IMR-90 (cell line): Measurements from ENCODE around the gene NRXN2. TPM values are rescaled to one million over a fixed set of nuclear protein-coding genes. Genes with fewer than 3 reads are reported as not detected.
A peak's percentile ranks its signal among the peaks of the same experiment; 100 is the strongest.

Experiments used
- ATAC-seq: fragments of 200-7000 bp; cut with Tn5 transposase; 2 replicates; pipeline ENCODE4 v1.9.1; 2020; ENCODE audit warnings: low read depth, mild to moderate bottlenecking, moderate library complexity
- BruUV-seq: library from RNA; stranded (reverse); fragments of 400-500 nt; replicated peaks from 2 replicates; lab custom pipeline; 2021; lab: Mats Ljungman, UMichigan
- CTCF ChIA-PET: fragments of 300-600 bp; formaldehyde crosslinking; extraction: SDS; loops from one replicate; lab custom pipeline; 2021; ENCODE audit warnings: antibody characterized with exemption; lab: Yijun Ruan, JAX
- POLR2A ChIA-PET: fragments of 300-600 bp; sonication (Branson Sonifier 250); formaldehyde crosslinking; loops from one replicate; lab custom pipeline; 2022; ENCODE audit warnings: antibody characterized with exemption; ENCODE audit not compliant: unreplicated experiment; lab: Charles Lee
- DNase-seq: peaks from one replicate; pipeline ENCODE4 v3.0.0; 2013
- H2AFZ ChIP-seq: replicated peaks from 2 replicates; pipeline ENCODE3; 2013; ENCODE audit warnings: low read length, mild to moderate bottlenecking; ENCODE audit not compliant: poor library complexity
- H2AK5ac ChIP-seq: 2 replicates; pipeline ENCODE4 v1.6.1; 2013; ENCODE audit warnings: low read depth, low read length, inconsistent platforms
- H2AK9ac ChIP-seq: replicated peaks from 2 replicates; pipeline ENCODE3; 2013; ENCODE audit warnings: mild to moderate bottlenecking, low read depth, low read length, moderate library complexity; ENCODE audit not compliant: poor library complexity
- H2BK120ac ChIP-seq: 2 replicates; pipeline ENCODE4 v1.6.1; 2013; ENCODE audit warnings: low read depth, low read length, inconsistent platforms
- H2BK15ac ChIP-seq: 3 replicates; pipeline ENCODE4 v1.6.1; 2013; ENCODE audit warnings: low read depth, low read length, inconsistent platforms
- H2BK20ac ChIP-seq: 2 replicates; pipeline ENCODE4 v1.6.1; 2013; ENCODE audit warnings: low read depth, mild to moderate bottlenecking, inconsistent platforms, low read length, moderate library complexity
- H2BK5ac ChIP-seq: 2 replicates; pipeline ENCODE4 v1.6.1; 2013; ENCODE audit warnings: mild to moderate bottlenecking, low read depth, low read length, inconsistent platforms; ENCODE audit not compliant: poor library complexity, severe bottlenecking
- H3K14ac ChIP-seq: replicated peaks from 2 replicates; pipeline ENCODE4 v1.6.1; 2013; ENCODE audit warnings: low read depth, low read length, inconsistent platforms
- H3K18ac ChIP-seq: 2 replicates; pipeline ENCODE4 v1.6.1; 2013; ENCODE audit warnings: low read depth, low read length, control low read depth
- H3K23ac ChIP-seq: 2 replicates; pipeline ENCODE4 v1.6.1; 2013; ENCODE audit warnings: low read depth, low read length, inconsistent platforms
- H3K27ac ChIP-seq: 2 replicates; pipeline ENCODE4 v1.5.1; 2013; ENCODE audit warnings: mild to moderate bottlenecking, control low read depth, low read length; ENCODE audit not compliant: insufficient read depth
- H3K27me3 ChIP-seq: 2 replicates; pipeline ENCODE4 v1.6.1; 2013; ENCODE audit warnings: low read length; ENCODE audit not compliant: control insufficient read depth, insufficient read depth
- H3K36me3 ChIP-seq: 2 replicates; pipeline ENCODE4 v1.6.1; 2013; ENCODE audit warnings: low read length, mixed read lengths; ENCODE audit not compliant: control insufficient read depth, insufficient read depth
- H3K4ac ChIP-seq: 2 replicates; pipeline ENCODE4 v1.6.1; 2013; ENCODE audit warnings: low read depth, low read length, inconsistent platforms
- H3K4me1 ChIP-seq: 2 replicates; pipeline ENCODE4 v1.6.1; 2013; ENCODE audit warnings: low read length, mixed read lengths; ENCODE audit not compliant: control insufficient read depth, insufficient read depth
- H3K4me2 ChIP-seq: 2 replicates; pipeline ENCODE4 v1.6.1; 2013; ENCODE audit warnings: low read depth, mild to moderate bottlenecking, control low read depth, low read length, moderate library complexity
- H3K4me3 ChIP-seq: 2 replicates; pipeline ENCODE4 v1.5.1; 2013; ENCODE audit warnings: low read depth, mild to moderate bottlenecking, control low read depth, low read length, moderate library complexity; ENCODE audit not compliant: insufficient read depth
- H3K56ac ChIP-seq: 2 replicates; pipeline ENCODE4 v1.6.1; 2013; ENCODE audit warnings: low read length, inconsistent platforms; ENCODE audit not compliant: insufficient read depth; ENCODE audit errors: extremely low read depth
- H3K79me1 ChIP-seq, 2 experiments: 2 replicates each; pipeline ENCODE4 v1.6.1; 2013; ENCODE audit warnings: low read length in 2 of 2, inconsistent platforms in 1 of 2, low read depth in 1 of 2
- H3K9ac ChIP-seq: 2 replicates; pipeline ENCODE4 v1.6.1; 2013; ENCODE audit warnings: low read depth, low read length, control low read depth
- H3K9me1 ChIP-seq: 2 replicates; pipeline ENCODE4 v1.6.1; 2013; ENCODE audit warnings: low read length, inconsistent platforms; ENCODE audit not compliant: insufficient read depth
- H3K9me3 ChIP-seq: 2 replicates; pipeline ENCODE4 v1.6.1; 2013; ENCODE audit warnings: low read length; ENCODE audit not compliant: control insufficient read depth, insufficient read depth
- H4K20me1 ChIP-seq: 2 replicates; pipeline ENCODE4 v1.6.1; 2013; ENCODE audit warnings: low read length, inconsistent platforms; ENCODE audit not compliant: insufficient read depth
- H4K5ac ChIP-seq: 2 replicates; pipeline ENCODE4 v1.6.1; 2013; ENCODE audit warnings: mild to moderate bottlenecking, low read depth, low read length, control low read depth
- H4K8ac ChIP-seq, 2 experiments: 2 replicates each; pipeline ENCODE4 v1.6.1; 2013; ENCODE audit warnings: low read depth in 2 of 2, low read length in 2 of 2, control low read depth in 1 of 2, inconsistent platforms in 1 of 2
- H4K91ac ChIP-seq: 2 replicates; pipeline ENCODE4 v1.6.1; 2013; ENCODE audit warnings: low read depth, low read length, inconsistent platforms; ENCODE audit not compliant: insufficient read depth
- BHLHE40 ChIP-seq: fragments of 150-350 bp; IDR thresholded peaks from 2 replicates; pipeline ENCODE4 v1.6.1; 2016; ENCODE audit warnings: mild to moderate bottlenecking, low read depth, low read length
- CEBPB ChIP-seq: IDR thresholded peaks from 2 replicates; pipeline ENCODE4 v1.6.1; 2012; ENCODE audit warnings: low read depth, low read length, improper control_type of control experiment
- CHD1 ChIP-seq: IDR thresholded peaks from 2 replicates; pipeline ENCODE4 v1.6.1; 2012; ENCODE audit warnings: low read depth, low read length, improper control_type of control experiment
- CTCF ChIP-seq: conservative IDR thresholded peaks from 2 replicates; pipeline ENCODE4 v1.5.1; 2012; ENCODE audit warnings: mild to moderate bottlenecking, low read depth, low read length, improper control_type of control experiment
- ELK1 ChIP-seq: fragments of 150-350 bp; IDR thresholded peaks from 2 replicates; pipeline ENCODE4 v1.6.1; 2016; ENCODE audit warnings: low read depth, mild to moderate bottlenecking, low read length, moderate library complexity, borderline replicate concordance
- FOS ChIP-seq: fragments of 150-350 bp; IDR thresholded peaks from 2 replicates; pipeline ENCODE4 v1.6.1; 2016; ENCODE audit warnings: low read depth, low read length
- MAFK ChIP-seq: IDR thresholded peaks from 2 replicates; pipeline ENCODE4 v1.6.1; 2012; ENCODE audit warnings: low read depth, low read length, improper control_type of control experiment
- MAZ ChIP-seq: IDR thresholded peaks from 2 replicates; pipeline ENCODE4 v1.6.1; 2012; ENCODE audit warnings: low read depth, mild to moderate bottlenecking, low read length, improper control_type of control experiment, moderate library complexity, borderline replicate concordance
- MXI1 ChIP-seq: IDR thresholded peaks from 2 replicates; pipeline ENCODE4 v1.6.1; 2012; ENCODE audit warnings: low read depth, mild to moderate bottlenecking, low read length, moderate library complexity, borderline replicate concordance
- NFE2L2 ChIP-seq: fragments of 150-350 bp; IDR thresholded peaks from 2 replicates; pipeline ENCODE4 v1.6.1; 2016; ENCODE audit warnings: low read depth, mild to moderate bottlenecking, low read length
- POLR2A ChIP-seq: IDR thresholded peaks from 2 replicates; pipeline ENCODE4 v1.6.1; 2012; ENCODE audit warnings: mild to moderate bottlenecking, low read depth, low read length
- RAD21 ChIP-seq: IDR thresholded peaks from 2 replicates; pipeline ENCODE4 v1.6.1; 2012; ENCODE audit warnings: low read length, improper control_type of control experiment
- RCOR1 ChIP-seq: IDR thresholded peaks from 2 replicates; pipeline ENCODE4 v1.6.1; 2012; ENCODE audit warnings: mild to moderate bottlenecking, low read length, improper control_type of control experiment; ENCODE audit not compliant: insufficient replicate concordance
- RFX5 ChIP-seq: IDR thresholded peaks from 2 replicates; pipeline ENCODE4 v1.8.0; 2012; ENCODE audit warnings: low read depth, mild to moderate bottlenecking, low read length, moderate library complexity
- USF2 ChIP-seq: fragments of 150-350 bp; IDR thresholded peaks from 2 replicates; pipeline ENCODE4 v1.6.1; 2017; ENCODE audit warnings: mild to moderate bottlenecking, antibody characterized with exemption, low read length, low read depth
- WGBS, 2 experiments: methylation state at CpG; one replicate each; pipeline versions ENCODE4 v1.1.5 to v1.1.7; 2013; ENCODE audit warnings: missing lambda C conversion rate in 2 of 2; ENCODE audit not compliant: insufficient read length in 1 of 2; ENCODE audit errors: extremely low coverage in 2 of 2; 5-methylcytosine and 5-hydroxymethylcytosine counted together
- dilution Hi-C: fragments of 300-500 bp; cut with HindIII; formaldehyde crosslinking; loops from one replicate; pipeline ENCODE4 v1.14.3; 2018; ENCODE audit warnings: low sequenced_read_pairs; ENCODE audit not compliant: unreplicated experiment
- in situ Hi-C: fragments of 300-500 bp; cut with MboI; formaldehyde crosslinking; loops from 3 replicates; pipeline ENCODE4 v1.14.3; 2019; ENCODE audit warnings: low sequenced_read_pairs, inconsistent platforms, mixed read lengths
- intact Hi-C: fragments of 100-400 bp; cut with micrococcal nuclease; formaldehyde crosslinking; loops from 2 replicates; pipeline ENCODE4 v1.10.0; 2022
- polyA plus RNA-seq, 3 experiments: library from polyadenylated mRNA; depleted of rRNA; stranded (reverse); fragments of >200 nt; gene quantifications; 2 replicates each; pipeline ENCODE4 v1.2.3, GENCODE V29; 2012; ENCODE audit warnings: low replicate concordance in 1 of 3
- total RNA-seq: library from RNA; depleted of rRNA; stranded (reverse); fragments of >200 nt; gene quantifications from 2 replicates; pipeline ENCODE4 v1.2.3, GENCODE V29; 2012

The NRXN2 gene
- total and polyA plus RNA-seq, 2 of the 4 experiments (the other 2 are of a cell fraction) = 0.18 to 0.22 TPM

GRCh38 chr11:64744544-64745188 lies 21.7 kb upstream of the NRXN2 start:
- no peak overlapping the region for H3K23ac ChIP-seq
- intact Hi-C loops (no loop called here), in situ Hi-C loops (no loop called here)

More at GRCh38 chr11:64744544-64745188, 21.7 kb upstream of the NRXN2 start:
- peaks cover 58% of the 10 kb centered on the region for H3K27me3 ChIP-seq
- no peak overlapping the region for H4K91ac ChIP-seq
- H4K8ac ChIP-seq = peak overlapping the region in 1 of 2 experiments; percentile 40; a peak in 1 of 4 replicates
- H2AK5ac ChIP-seq = no peak overlapping the region
- DNase-seq (no peak), ATAC-seq (no peak)
- BruUV-seq = no TSS peak
- ChIA-PET CTCF (no interaction called here), POLR2A (no interaction called here)
- no peaks in the 10 kb centered on the region for H3K79me1 ChIP-seq
- H2BK5ac ChIP-seq = no peak overlapping the region
- peaks cover 7% of the 10 kb centered on the region for H3K9me1 ChIP-seq
- peaks cover 3% of the 10 kb centered on the region; the same call in 1 of the 2 replicates for H4K20me1 ChIP-seq
- no peak overlapping the region for H2BK20ac ChIP-seq
- dilution Hi-C loops = no loop called here
- peak overlapping the region; percentile 65 for H2AK9ac ChIP-seq
- H3K18ac ChIP-seq = no peak overlapping the region
- peaks cover 14% of the 10 kb centered on the region for H3K4me1 ChIP-seq
- peak overlapping the region; percentile 26 for H3K4me3 ChIP-seq
- no peak overlapping the region for H3K27ac ChIP-seq
- no peaks in the 10 kb centered on the region for H3K9me3 ChIP-seq
- no peak overlapping the region for H2BK120ac ChIP-seq
- no peak overlapping the region for H2BK15ac ChIP-seq
- H3K56ac ChIP-seq = no peak overlapping the region
- peak overlapping the region; percentile 25; the same call in 1 of the 2 replicates for H3K4me2 ChIP-seq
- WGBS, 2 experiments = 0% methylated on average over 3 of the region's 89 CpGs; no CpG with 5 or more reads in 1 of the 2 experiments
- H3K36me3 ChIP-seq = no peaks in the 10 kb centered on the region
- no peak overlapping the region for H3K4ac ChIP-seq
- peak overlapping the region; percentile 86 for H2AFZ ChIP-seq
- no peak overlapping the region for H3K9ac ChIP-seq
- no peak overlapping the region for H3K14ac ChIP-seq
- no peak overlapping the region for H4K5ac ChIP-seq
- TF ChIP-seq RAD21 (no peak), ELK1 (no peak), BHLHE40 (no peak), POLR2A (no peak), CEBPB (no peak), CHD1 (no peak), MXI1 (no peak), MAFK (no peak), RFX5 (no peak), FOS (no peak), RCOR1 (no peak), USF2 (no peak), CTCF (no peak), MAZ (no peak; the same call in 1 of the 2 replicates), NFE2L2 (no peak)
